NOMO-1 treated with DMSO at 0.1 percent for 48 hours (cell line): ENCODE results near the gene TMEM132D.

Experiments
- DNase-seq: peaks from one replicate; lab custom pipeline; 2025; ENCODE audit not compliant: unreplicated experiment; lab: John Stamatoyannopoulos, UW

Gene TMEM132D

GRCh38 chr12:129276361-129277060, 627.3 kb downstream of the TMEM132D start:
- no peak for DNase-seq

GRCh38 chr12:129269756-129270495, 633.9 kb downstream of the TMEM132D start:
- no peak for DNase-seq

- DNase-seq, result no peak
Observed at GRCh38 chr12:129258781-129259318, 645.0 kb downstream of the TMEM132D start.

- DNase-seq, result no peak
Observed at GRCh38 chr12:129257524-129257923, 646.3 kb downstream of the TMEM132D start.

GRCh38 chr12:129246630-129247029, 657.2 kb downstream of the TMEM132D start:
- no peak for DNase-seq

- no peak for DNase-seq
Observed at GRCh38 chr12:129245769-129246168, 658.1 kb downstream of the TMEM132D start.

GRCh38 chr12:129241852-129242251, 662.0 kb downstream of the TMEM132D start:
- no peak for DNase-seq

- no peak for DNase-seq
Observed at GRCh38 chr12:129237881-129238280, 665.9 kb downstream of the TMEM132D start.

- no peak for DNase-seq
Observed at GRCh38 chr12:129234209-129234608, 669.6 kb downstream of the TMEM132D start.

- no peak for DNase-seq
Observed at GRCh38 chr12:129231491-129231890, 672.3 kb downstream of the TMEM132D start.

GRCh38 chr12:129230995-129231394, 672.8 kb downstream of the TMEM132D start:
- DNase-seq, result no peak

- no peak for DNase-seq
Observed at GRCh38 chr12:129226851-129227250, 677.0 kb downstream of the TMEM132D start.

- DNase-seq, result no peak
Observed at GRCh38 chr12:129226005-129226404, 677.8 kb downstream of the TMEM132D start.

GRCh38 chr12:129215556-129215955, 688.3 kb downstream of the TMEM132D start:
- no peak for DNase-seq

GRCh38 chr12:129213551-129213950, 690.3 kb downstream of the TMEM132D start:
- DNase-seq, result no peak

- DNase-seq, result no peak
Observed at GRCh38 chr12:129211862-129212630, 691.8 kb downstream of the TMEM132D start.

- DNase-seq, result no peak
Observed at GRCh38 chr12:129208566-129208965, 695.3 kb downstream of the TMEM132D start.

- no peak for DNase-seq
Observed at GRCh38 chr12:129207084-129207483, 696.7 kb downstream of the TMEM132D start.

GRCh38 chr12:129203456-129203855, 700.4 kb downstream of the TMEM132D start:
- no peak for DNase-seq

- no peak for DNase-seq
Observed at GRCh38 chr12:129202109-129202814, 701.6 kb downstream of the TMEM132D start.

- no peak for DNase-seq
Observed at GRCh38 chr12:129201029-129201428, 702.8 kb downstream of the TMEM132D start.
